H9 (cell line): ENCODE measurements around the gene EIF4E1B. TPM values are rescaled to one million over a fixed set of nuclear protein-coding genes. Genes with fewer than 3 reads are reported as not detected.

Experiments used
- DNase-seq: peaks from one replicate; pipeline ENCODE4 v3.0.0-alpha.2; 2017
- H2AFZ ChIP-seq: one replicate; pipeline ENCODE4 v1.6.1; 2013; ENCODE audit warnings: mild to moderate bottlenecking, low read length, control low read depth, moderate library complexity
- H2AK5ac ChIP-seq: 2 replicates; pipeline ENCODE4 v1.6.1; 2013; ENCODE audit warnings: low read length, control low read depth, mixed read lengths; ENCODE audit not compliant: insufficient read length
- H2BK120ac ChIP-seq: one replicate; pipeline ENCODE4 v1.6.1; 2013; ENCODE audit warnings: low read depth, mild to moderate bottlenecking, low read length, control low read depth, inconsistent platforms; ENCODE audit not compliant: poor library complexity, severe bottlenecking
- H2BK12ac ChIP-seq: 2 replicates; pipeline ENCODE4 v1.6.1; 2013; ENCODE audit warnings: low read length, control low read depth, mixed read lengths, low read depth; ENCODE audit not compliant: insufficient read length
- H2BK15ac ChIP-seq: 2 replicates; pipeline ENCODE4 v1.6.1; 2013; ENCODE audit warnings: low read depth, low read length, control low read depth
- H2BK20ac ChIP-seq: one replicate; pipeline ENCODE4 v1.6.1; 2013; ENCODE audit warnings: low read depth, mild to moderate bottlenecking, low read length, control low read depth, inconsistent platforms; ENCODE audit not compliant: poor library complexity, severe bottlenecking
- H2BK5ac ChIP-seq: 2 replicates; pipeline ENCODE4 v1.6.1; 2013; ENCODE audit warnings: low read length, control low read depth, mixed read lengths; ENCODE audit not compliant: insufficient read length
- H3K14ac ChIP-seq: 2 replicates; pipeline ENCODE4 v1.6.1; 2013; ENCODE audit warnings: low read length, control low read depth; ENCODE audit not compliant: insufficient read depth
- H3K18ac ChIP-seq: 2 replicates; pipeline ENCODE4 v1.6.1; 2013; ENCODE audit warnings: low read depth, mild to moderate bottlenecking, mixed read lengths, low read length, control low read depth; ENCODE audit not compliant: insufficient read length
- H3K23ac ChIP-seq: 2 replicates; pipeline ENCODE4 v1.6.1; 2013; ENCODE audit warnings: low read length, control low read depth, mixed read lengths, low read depth; ENCODE audit not compliant: insufficient read length
- H3K23me2 ChIP-seq: 2 replicates; pipeline ENCODE4 v1.6.1; 2013; ENCODE audit warnings: low read depth, mild to moderate bottlenecking, mixed read lengths, low read length, control low read depth; ENCODE audit not compliant: insufficient read length, poor library complexity, severe bottlenecking
- H3K27ac ChIP-seq: 2 replicates; pipeline ENCODE4 v1.5.1; 2013; ENCODE audit warnings: low read length, control low read depth, mixed read lengths, low read depth; ENCODE audit not compliant: insufficient read length
- H3K27me3 ChIP-seq: 2 replicates; pipeline ENCODE4 v1.6.1; 2013; ENCODE audit warnings: low read length, control low read depth, inconsistent platforms; ENCODE audit not compliant: insufficient read depth
- H3K4ac ChIP-seq: 2 replicates; pipeline ENCODE4 v1.6.1; 2013; ENCODE audit warnings: low read depth, mild to moderate bottlenecking, control low read depth, inconsistent platforms, low read length, moderate library complexity
- H3K4me1 ChIP-seq: 2 replicates; pipeline ENCODE4 v1.6.1; 2013; ENCODE audit warnings: low read length, control low read depth, inconsistent platforms; ENCODE audit not compliant: insufficient read depth
- H3K4me2 ChIP-seq: 2 replicates; pipeline ENCODE4 v1.6.1; 2013; ENCODE audit warnings: low read length, control low read depth, mixed read lengths; ENCODE audit not compliant: insufficient read length, insufficient read depth
- H3K56ac ChIP-seq: 2 replicates; pipeline ENCODE4 v1.6.1; 2013; ENCODE audit warnings: low read depth, mild to moderate bottlenecking, mixed read lengths, low read length, control low read depth; ENCODE audit not compliant: insufficient read length
- H3K79me1 ChIP-seq: 2 replicates; pipeline ENCODE4 v1.6.1; 2013; ENCODE audit warnings: low read depth, mild to moderate bottlenecking, moderate library complexity, low read length, control low read depth, inconsistent platforms; ENCODE audit not compliant: insufficient read depth, poor library complexity, severe bottlenecking
- H3K79me2 ChIP-seq: 2 replicates; pipeline ENCODE4 v1.6.1; 2013; ENCODE audit warnings: low read length, control low read depth, inconsistent platforms; ENCODE audit not compliant: insufficient read depth
- H3K9ac ChIP-seq: 2 replicates; pipeline ENCODE4 v1.6.1; 2013; ENCODE audit warnings: low read length, control low read depth, mixed read lengths; ENCODE audit not compliant: insufficient read length; ENCODE audit errors: extremely low read depth
- H3K9me3 ChIP-seq: one replicate; pipeline ENCODE4 v1.6.1; 2013; ENCODE audit warnings: low read depth, low read length, inconsistent platforms; ENCODE audit not compliant: control insufficient read depth
- H3T11ph ChIP-seq: one replicate; pipeline ENCODE4 v1.6.1; 2013; ENCODE audit warnings: mild to moderate bottlenecking, low read length, control low read depth, inconsistent platforms
- H4K20me1 ChIP-seq: one replicate; pipeline ENCODE4 v1.6.1; 2013; ENCODE audit not compliant: control insufficient read depth, insufficient read length, insufficient read depth
- H4K5ac ChIP-seq: 2 replicates; pipeline ENCODE4 v1.6.1; 2013; ENCODE audit warnings: low read depth, mild to moderate bottlenecking, mixed read lengths, low read length, control low read depth; ENCODE audit not compliant: insufficient read length
- H4K8ac ChIP-seq: replicated peaks from 2 replicates; pipeline ENCODE4 v1.6.1; 2013; ENCODE audit warnings: low read length, control low read depth, mixed read lengths, low read depth; ENCODE audit not compliant: insufficient read length
- H4K91ac ChIP-seq: 2 replicates; pipeline ENCODE4 v1.6.1; 2013; ENCODE audit warnings: low read depth, mild to moderate bottlenecking, moderate library complexity, mixed read lengths, low read length, control low read depth; ENCODE audit not compliant: insufficient read length
- H3K27ac Mint-ChIP-seq, 3 experiments: 2 replicates in 2 of 3; 3 replicates in 1 of 3; pipeline ENCODE4 v1.8.0; 2020 to 2021; ENCODE audit warnings: mixed read lengths in 3 of 3, mild to moderate bottlenecking in 1 of 3, moderate library complexity in 1 of 3
- H3K27me3 Mint-ChIP-seq: 2 replicates; pipeline ENCODE4 v1.8.0; 2021; ENCODE audit warnings: low read depth, mild to moderate bottlenecking, moderate library complexity, mixed read lengths
- H3K36me3 Mint-ChIP-seq, 3 experiments: 2 replicates in 2 of 3; 3 replicates in 1 of 3; pipeline ENCODE4 v1.8.0; 2020 to 2021; ENCODE audit warnings: low read depth in 3 of 3, mixed read lengths in 3 of 3; ENCODE audit not compliant: insufficient read depth in 1 of 3
- H3K4me1 Mint-ChIP-seq, 2 experiments: 2 replicates each; pipeline ENCODE4 v1.8.0; 2020; ENCODE audit warnings: mixed read lengths in 2 of 2
- H3K4me3 Mint-ChIP-seq, 2 experiments: 2 replicates in 1 of 2; 3 replicates in 1 of 2; pipeline ENCODE4 v1.8.0; 2020 to 2021; ENCODE audit warnings: mild to moderate bottlenecking in 2 of 2, mixed read lengths in 2 of 2, moderate library complexity in 1 of 2
- H3K9me3 Mint-ChIP-seq, 2 experiments: 2 replicates in 1 of 2; 3 replicates in 1 of 2; pipeline ENCODE4 v1.8.0; 2020; ENCODE audit warnings: mild to moderate bottlenecking in 2 of 2, mixed read lengths in 2 of 2, moderate library complexity in 1 of 2
- WGBS: extraction: QIAGEN DNeasy Blood & Tissue Kit; methylation state at CpG from one replicate; pipeline ENCODE4 v1.1.7; 2013; ENCODE audit warnings: missing lambda C conversion rate, low lambda C conversion rate, mixed read lengths; ENCODE audit not compliant: insufficient read length; ENCODE audit errors: extremely low coverage; 5-methylcytosine and 5-hydroxymethylcytosine counted together
- total RNA-seq: library from RNA; stranded (reverse); gene quantifications from 2 replicates; pipeline ENCODE4 v1.2.1, GENCODE V29; 2021
- TF ChIP-seq, protein P1 (sequence below): fragments of 200-600 bp; sonication (generic); conservative IDR thresholded peaks from 3 replicates; pipeline ENCODE4 v1.8.0; 2021; ENCODE audit warnings: antibody characterized with exemption, mild to moderate bottlenecking

The EIF4E1B gene
- total RNA-seq, 1 experiment from 2014 or later, result 1.3 TPM

DNA sequence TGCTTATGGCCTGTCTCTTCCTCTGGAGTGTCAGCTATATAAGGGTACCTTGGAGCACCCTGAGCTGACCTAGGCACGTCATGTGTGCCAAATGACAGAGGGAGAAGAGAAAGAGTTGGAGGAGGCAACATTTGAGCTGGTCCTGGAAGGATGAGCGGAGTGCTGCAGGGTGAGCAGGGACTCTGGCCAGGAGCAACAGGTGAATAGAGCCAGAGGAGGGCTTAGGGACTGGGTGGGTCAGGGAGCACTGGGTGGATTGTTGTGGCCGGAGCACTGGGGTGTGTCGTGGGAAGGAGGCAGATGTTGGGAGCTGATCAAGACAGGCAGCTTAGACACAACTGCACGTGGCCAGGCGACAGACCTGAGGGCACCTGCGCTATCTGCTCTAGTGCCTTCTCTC is 60.4 kb downstream of the EIF4E1B start:
- Mint-ChIP-seq H3K4me1 (peaks cover 44 to 54% of the 10 kb centered on the region in 2 experiments), H3K36me3 (no peaks in the 10 kb centered on the region), H3K27me3 (peaks cover 15% of the 10 kb centered on the region), H3K9me3 (no peaks in the 10 kb centered on the region), H3K27ac (peak overlapping the region in 1 of 3 experiments; percentile 28; a peak in 1 of 7 replicates), H3K4me3 (no peak overlapping the region; a peak in 1 of 5 replicates)
- Histone ChIP-seq H3K23ac (no peak overlapping the region), H3K79me2 (no peaks in the 10 kb centered on the region), H2BK5ac (no peak overlapping the region), H3K9ac (no peak overlapping the region), H3K79me1 (no peaks in the 10 kb centered on the region), H3K4me2 (no peak overlapping the region), H2BK12ac (no peak overlapping the region), H4K91ac (no peak overlapping the region), H3K4ac (no peak overlapping the region), H3K4me1 (no peaks in the 10 kb centered on the region; the same call in 1 of the 2 replicates), H2BK20ac (no peak overlapping the region), H2AK5ac (no peak overlapping the region), H4K5ac (no peak overlapping the region), H3K27ac (no peak overlapping the region), H4K8ac (no peak overlapping the region), H3K27me3 (no peaks in the 10 kb centered on the region), H2BK15ac (no peak overlapping the region), H3T11ph (no peak overlapping the region), H3K23me2 (no peaks in the 10 kb centered on the region), H2BK120ac (no peak overlapping the region), H3K9me3 (no peaks in the 10 kb centered on the region), H4K20me1 (no peaks in the 10 kb centered on the region), H3K14ac (no peak overlapping the region), H3K18ac (no peak overlapping the region), H2AFZ (no peak overlapping the region), H3K56ac (no peak overlapping the region)
- TF ChIP-seq, protein P1, sequence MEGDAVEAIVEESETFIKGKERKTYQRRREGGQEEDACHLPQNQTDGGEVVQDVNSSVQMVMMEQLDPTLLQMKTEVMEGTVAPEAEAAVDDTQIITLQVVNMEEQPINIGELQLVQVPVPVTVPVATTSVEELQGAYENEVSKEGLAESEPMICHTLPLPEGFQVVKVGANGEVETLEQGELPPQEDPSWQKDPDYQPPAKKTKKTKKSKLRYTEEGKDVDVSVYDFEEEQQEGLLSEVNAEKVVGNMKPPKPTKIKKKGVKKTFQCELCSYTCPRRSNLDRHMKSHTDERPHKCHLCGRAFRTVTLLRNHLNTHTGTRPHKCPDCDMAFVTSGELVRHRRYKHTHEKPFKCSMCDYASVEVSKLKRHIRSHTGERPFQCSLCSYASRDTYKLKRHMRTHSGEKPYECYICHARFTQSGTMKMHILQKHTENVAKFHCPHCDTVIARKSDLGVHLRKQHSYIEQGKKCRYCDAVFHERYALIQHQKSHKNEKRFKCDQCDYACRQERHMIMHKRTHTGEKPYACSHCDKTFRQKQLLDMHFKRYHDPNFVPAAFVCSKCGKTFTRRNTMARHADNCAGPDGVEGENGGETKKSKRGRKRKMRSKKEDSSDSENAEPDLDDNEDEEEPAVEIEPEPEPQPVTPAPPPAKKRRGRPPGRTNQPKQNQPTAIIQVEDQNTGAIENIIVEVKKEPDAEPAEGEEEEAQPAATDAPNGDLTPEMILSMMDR, result no peak
- no CpG with 5 or more reads among the region's 7 CpGs for WGBS
- no peak for DNase-seq
